Loucy (cell line): ENCODE results near the gene APOE.

Experiments used
- H2AFZ ChIP-seq: fragments of 200-600 bp; sonication (generic); 2 replicates; pipeline ENCODE4 v1.6.0; 2016; ENCODE audit warnings: antibody characterized with exemption, mild to moderate bottlenecking, low read length, moderate library complexity
- H3F3A ChIP-seq: fragments of 200-600 bp; 2 replicates; pipeline ENCODE4 v1.6.0; 2016; ENCODE audit warnings: antibody characterized with exemption, low read depth, mild to moderate bottlenecking
- H3K27me3 ChIP-seq: fragments of 200-600 bp; sonication (generic); 2 replicates; pipeline ENCODE4 v1.6.1; 2014; ENCODE audit warnings: low read length, mild to moderate bottlenecking; ENCODE audit not compliant: insufficient read depth, poor library complexity, severe bottlenecking
- H3K36me3 ChIP-seq: fragments of 200-600 bp; sonication (generic); 2 replicates; pipeline ENCODE4 v1.6.1; 2016; ENCODE audit warnings: low read length; ENCODE audit not compliant: insufficient read depth
- H3K4me1 ChIP-seq: fragments of 200-600 bp; sonication (generic); 2 replicates; pipeline ENCODE4 v1.5.1; 2014; ENCODE audit warnings: low read length, mild to moderate bottlenecking; ENCODE audit not compliant: insufficient read depth, poor library complexity, severe bottlenecking
- H3K4me2 ChIP-seq: fragments of 200-600 bp; sonication (generic); 2 replicates; pipeline ENCODE4 v1.6.0; 2014; ENCODE audit warnings: antibody characterized with exemption, low read length, low read depth, mild to moderate bottlenecking; ENCODE audit not compliant: poor library complexity, severe bottlenecking
- H3K4me3 ChIP-seq: fragments of 200-600 bp; sonication (generic); 2 replicates; pipeline ENCODE4 v1.5.1; 2014; ENCODE audit warnings: low read length, mild to moderate bottlenecking, mixed read lengths; ENCODE audit not compliant: poor library complexity, severe bottlenecking
- H3K79me2 ChIP-seq: fragments of 200-600 bp; sonication (generic); 2 replicates; pipeline ENCODE4 v1.6.1; 2014; ENCODE audit warnings: low read length; ENCODE audit not compliant: insufficient read depth
- H3K9ac ChIP-seq: fragments of 200-600 bp; sonication (generic); 2 replicates; pipeline ENCODE4 v1.6.0; 2014; ENCODE audit warnings: mild to moderate bottlenecking, low read depth, low read length, moderate library complexity; ENCODE audit not compliant: poor library complexity, severe bottlenecking
- H3K9me2 ChIP-seq: fragments of 200-600 bp; sonication (generic); replicated peaks from 2 replicates; pipeline ENCODE4 v1.6.1; 2016; ENCODE audit warnings: low read depth, low read length, mixed read lengths
- H3K9me3 ChIP-seq: fragments of 200-600 bp; sonication (generic); 2 replicates; pipeline ENCODE4 v1.6.1; 2014; ENCODE audit warnings: mild to moderate bottlenecking, antibody characterized with exemption, low read length, low read depth; ENCODE audit not compliant: insufficient read depth
- H4K20me1 ChIP-seq: fragments of 200-600 bp; sonication (generic); 2 replicates; pipeline ENCODE4 v1.6.0; 2014; ENCODE audit warnings: antibody characterized with exemption, low read length, mild to moderate bottlenecking; ENCODE audit not compliant: insufficient read depth, poor library complexity, severe bottlenecking
- EZH2phosphoT487 ChIP-seq: fragments of 200-600 bp; IDR thresholded peaks from 2 replicates; pipeline ENCODE4 v1.6.1; 2018; ENCODE audit warnings: antibody characterized with exemption, mild to moderate bottlenecking, moderate library complexity, borderline replicate concordance
- TF ChIP-seq, protein P1 (sequence below): fragments of 200-600 bp; sonication (generic); conservative IDR thresholded peaks from 2 replicates; pipeline ENCODE4 v1.5.1; 2014; ENCODE audit warnings: mild to moderate bottlenecking, antibody characterized with exemption, low read length

The APOE gene

DNA sequence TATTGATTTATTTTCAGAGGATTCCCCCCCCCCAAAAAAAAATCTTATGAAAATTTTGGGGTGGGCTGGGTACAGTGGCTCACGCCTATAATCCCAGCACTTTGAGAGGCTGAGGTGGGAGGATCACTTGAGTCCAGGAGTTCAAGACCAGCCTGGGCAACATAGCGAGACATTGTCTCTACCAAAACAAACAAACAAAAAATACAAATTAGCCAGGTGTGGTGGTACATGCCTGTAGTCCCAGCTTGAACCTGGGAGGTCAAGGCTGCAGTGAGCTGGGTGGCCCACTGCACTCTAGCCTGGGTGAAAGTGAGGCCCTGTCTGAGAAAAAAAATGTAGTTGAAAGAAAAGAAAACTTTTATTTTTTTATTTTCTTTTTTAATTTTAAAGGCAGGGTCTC lies 41.6 kb upstream of the APOE start:
- Histone ChIP-seq H3K9me3 (no peaks in the 10 kb centered on the region), H3K4me3 (no peak overlapping the region), H3F3A (no peaks in the 10 kb centered on the region), H3K4me1 (no peaks in the 10 kb centered on the region), H3K36me3 (no peaks in the 10 kb centered on the region), H3K9me2 (no peaks in the 10 kb centered on the region), H3K27me3 (no peaks in the 10 kb centered on the region), H3K79me2 (no peaks in the 10 kb centered on the region), H3K4me2 (no peak overlapping the region), H4K20me1 (no peaks in the 10 kb centered on the region), H3K9ac (no peak overlapping the region), H2AFZ (no peak overlapping the region)
- TF ChIP-seq, protein P1, sequence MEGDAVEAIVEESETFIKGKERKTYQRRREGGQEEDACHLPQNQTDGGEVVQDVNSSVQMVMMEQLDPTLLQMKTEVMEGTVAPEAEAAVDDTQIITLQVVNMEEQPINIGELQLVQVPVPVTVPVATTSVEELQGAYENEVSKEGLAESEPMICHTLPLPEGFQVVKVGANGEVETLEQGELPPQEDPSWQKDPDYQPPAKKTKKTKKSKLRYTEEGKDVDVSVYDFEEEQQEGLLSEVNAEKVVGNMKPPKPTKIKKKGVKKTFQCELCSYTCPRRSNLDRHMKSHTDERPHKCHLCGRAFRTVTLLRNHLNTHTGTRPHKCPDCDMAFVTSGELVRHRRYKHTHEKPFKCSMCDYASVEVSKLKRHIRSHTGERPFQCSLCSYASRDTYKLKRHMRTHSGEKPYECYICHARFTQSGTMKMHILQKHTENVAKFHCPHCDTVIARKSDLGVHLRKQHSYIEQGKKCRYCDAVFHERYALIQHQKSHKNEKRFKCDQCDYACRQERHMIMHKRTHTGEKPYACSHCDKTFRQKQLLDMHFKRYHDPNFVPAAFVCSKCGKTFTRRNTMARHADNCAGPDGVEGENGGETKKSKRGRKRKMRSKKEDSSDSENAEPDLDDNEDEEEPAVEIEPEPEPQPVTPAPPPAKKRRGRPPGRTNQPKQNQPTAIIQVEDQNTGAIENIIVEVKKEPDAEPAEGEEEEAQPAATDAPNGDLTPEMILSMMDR, result no peak
- TF ChIP-seq EZH2phosphoT487, result no peak

DNA sequence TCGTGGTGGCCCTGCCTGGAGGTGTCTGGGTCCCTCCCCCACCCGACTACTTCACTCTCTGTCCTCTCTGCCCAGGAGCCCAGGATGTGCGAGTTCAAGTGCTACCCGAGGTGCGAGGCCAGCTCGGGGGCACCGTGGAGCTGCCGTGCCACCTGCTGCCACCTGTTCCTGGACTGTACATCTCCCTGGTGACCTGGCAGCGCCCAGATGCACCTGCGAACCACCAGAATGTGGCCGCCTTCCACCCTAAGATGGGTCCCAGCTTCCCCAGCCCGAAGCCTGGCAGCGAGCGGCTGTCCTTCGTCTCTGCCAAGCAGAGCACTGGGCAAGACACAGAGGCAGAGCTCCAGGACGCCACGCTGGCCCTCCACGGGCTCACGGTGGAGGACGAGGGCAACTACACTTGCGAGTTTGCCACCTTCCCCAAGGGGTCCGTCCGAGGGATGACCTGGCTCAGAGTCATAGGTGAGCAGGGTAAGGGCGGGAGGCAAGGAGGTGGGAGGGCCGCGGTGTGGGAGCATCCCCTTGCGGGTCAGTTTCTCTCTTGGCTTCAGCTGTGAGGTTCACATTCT lies 40.3 kb upstream of the APOE start:
- H3K4me3 ChIP-seq, result no peak overlapping the region
- no peaks in the 10 kb centered on the region for H3K27me3 ChIP-seq
- no peak for TF ChIP-seq EZH2phosphoT487
- TF ChIP-seq, protein P1, result no peak
- H3K36me3 ChIP-seq, result no peaks in the 10 kb centered on the region
- H3K9ac ChIP-seq, result no peak overlapping the region
- no peaks in the 10 kb centered on the region for H3K4me1 ChIP-seq
- H3K79me2 ChIP-seq, result no peaks in the 10 kb centered on the region
- no peak overlapping the region for H2AFZ ChIP-seq
- no peaks in the 10 kb centered on the region for H3K9me3 ChIP-seq
- H3F3A ChIP-seq, result no peaks in the 10 kb centered on the region
- no peaks in the 10 kb centered on the region for H3K9me2 ChIP-seq
- H3K4me2 ChIP-seq, result no peak overlapping the region
- no peaks in the 10 kb centered on the region for H4K20me1 ChIP-seq

DNA sequence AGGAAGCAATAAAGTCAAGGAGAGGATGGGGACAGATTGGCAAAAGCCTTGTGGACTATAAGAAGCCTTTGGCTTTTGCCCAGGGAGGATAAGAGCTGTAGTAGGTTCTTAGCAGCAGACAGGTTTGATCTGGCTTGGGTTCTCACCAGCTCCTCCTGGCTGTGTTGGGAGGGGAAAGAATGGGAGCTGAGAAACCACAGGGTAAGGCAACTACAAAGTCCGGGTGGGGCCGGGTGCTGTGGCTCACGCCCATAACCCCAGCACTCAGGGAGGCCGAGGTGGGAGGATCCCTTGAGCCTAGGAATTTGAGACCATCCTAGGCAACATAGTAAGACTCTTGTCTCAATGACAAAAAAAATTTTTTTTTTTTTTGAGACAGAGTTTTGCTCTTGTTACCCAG lies 38.9 kb upstream of the APOE start:
- Histone ChIP-seq H3K9ac (no peak overlapping the region), H4K20me1 (no peaks in the 10 kb centered on the region)

More for the DNA sequence above, 38.9 kb upstream of the APOE start:
- Histone ChIP-seq H3K9me2 (no peaks in the 10 kb centered on the region), H3K4me1 (no peaks in the 10 kb centered on the region), H3K4me3 (no peak overlapping the region), H3K36me3 (no peaks in the 10 kb centered on the region), H3F3A (no peaks in the 10 kb centered on the region), H3K79me2 (no peaks in the 10 kb centered on the region), H3K4me2 (no peak overlapping the region), H2AFZ (no peak overlapping the region), H3K9me3 (no peaks in the 10 kb centered on the region), H3K27me3 (no peaks in the 10 kb centered on the region)
- TF ChIP-seq, protein P1, result no peak
- no peak for TF ChIP-seq EZH2phosphoT487
